Measurements from ENCODE around the gene SOBP. TPM values are rescaled to one million over a fixed set of nuclear protein-coding genes. Genes with fewer than 3 reads are reported as not detected.

SOBP gene
- polyA plus RNA-seq, 1 donor (not counting 4 experiments of a cell fraction or from before 2014, with no cell fraction given): not detected

- no peak for DNase-seq (ENCODE audit: low read depth, low spot score)
- no peaks in the 10 kb centered on the region for H3K36me3 ChIP-seq (ENCODE audit: control insufficient read depth in 2 of 2, extremely low read depth in 1 of 2, insufficient read depth in 2 of 2, low read length in 2 of 2)
- no peaks in the 10 kb centered on the region for H3K79me2 ChIP-seq (ENCODE audit: control insufficient read depth, insufficient read depth, low read length)
- H3K4me2 ChIP-seq (ENCODE audit: control insufficient read depth, extremely low read depth, insufficient read depth, low read depth, low read length): no peak overlapping the region
- no peaks in the 10 kb centered on the region for H3K27me3 ChIP-seq (ENCODE audit: control insufficient read depth, extremely low read depth, insufficient read depth, low read length)
- H3K4me1 ChIP-seq (ENCODE audit: control insufficient read depth, extremely low read depth, insufficient read depth, low read length): no peaks in the 10 kb centered on the region
- H2AFZ ChIP-seq (ENCODE audit: control insufficient read depth, low read length): no peak overlapping the region
- no peak for FAIRE-seq
- H4K20me1 ChIP-seq (ENCODE audit: control insufficient read depth, extremely low read depth, insufficient read depth, low read length): no peaks in the 10 kb centered on the region
- no peaks in the 10 kb centered on the region for H3K9me1 ChIP-seq (ENCODE audit: control insufficient read depth, extremely low read depth, insufficient read depth, low read length)
- no peak overlapping the region for H3K4me3 ChIP-seq (ENCODE audit: control insufficient read depth in 2 of 3, extremely low read depth in 1 of 3, insufficient read depth in 2 of 3, low read depth in 1 of 3, low read length in 3 of 3)
- no peaks in the 10 kb centered on the region for H3K9me3 ChIP-seq (ENCODE audit: control insufficient read depth, low read depth, low read length)
- no peak overlapping the region for H3K27ac ChIP-seq (ENCODE audit: control insufficient read depth, insufficient read depth, low read length)
- H3K9ac ChIP-seq (ENCODE audit: control insufficient read depth, extremely low read depth, insufficient read depth, low read length): no peak overlapping the region
- dilution Hi-C loops (cut with MboI; ENCODE audit: extremely low pct_ligation_motif_present, low sequenced_read_pairs): no loop called here
- TF ChIP-seq EZH2 (IDR thresholded peaks at IDR 0.05; ENCODE audit: low read length) (no peak), CTCF (optimal IDR thresholded peaks at IDR 0.05 in 1 of 3, IDR thresholded peaks at IDR 0.05 in 1 of 3, conservative IDR thresholded peaks at IDR 0.05 in 1 of 3; ENCODE audit: extremely low read depth in 1 of 3, insufficient read depth in 2 of 3, low read length in 3 of 3) (no peak)
These were observed 48.2 kb upstream of the SOBP start for GRCh38 chr6:107441682-107442081.

- dilution Hi-C loops (cut with MboI; ENCODE audit: extremely low pct_ligation_motif_present, low sequenced_read_pairs): no loop called here
- no peak overlapping the region for H3K27ac ChIP-seq (ENCODE audit: control insufficient read depth, insufficient read depth, low read length)
- H3K4me2 ChIP-seq (ENCODE audit: control insufficient read depth, extremely low read depth, insufficient read depth, low read depth, low read length): no peak overlapping the region
These were observed 46.8 kb upstream of the SOBP start for GRCh38 chr6:107442938-107443607.

More at GRCh38 chr6:107442938-107443607, 46.8 kb upstream of the SOBP start:
- DNase-seq (ENCODE audit: low read depth, low spot score): no peak
- no peaks in the 10 kb centered on the region for H3K79me2 ChIP-seq (ENCODE audit: control insufficient read depth, insufficient read depth, low read length)
- H3K4me1 ChIP-seq (ENCODE audit: control insufficient read depth, extremely low read depth, insufficient read depth, low read length): no peaks in the 10 kb centered on the region
- H3K4me3 ChIP-seq (ENCODE audit: control insufficient read depth in 2 of 3, extremely low read depth in 1 of 3, insufficient read depth in 2 of 3, low read depth in 1 of 3, low read length in 3 of 3): no peak overlapping the region
- no peaks in the 10 kb centered on the region for H3K27me3 ChIP-seq (ENCODE audit: control insufficient read depth, extremely low read depth, insufficient read depth, low read length)
- H3K9me3 ChIP-seq (ENCODE audit: control insufficient read depth, low read depth, low read length): no peaks in the 10 kb centered on the region
- H4K20me1 ChIP-seq (ENCODE audit: control insufficient read depth, extremely low read depth, insufficient read depth, low read length): no peaks in the 10 kb centered on the region
- H3K9me1 ChIP-seq (ENCODE audit: control insufficient read depth, extremely low read depth, insufficient read depth, low read length): no peaks in the 10 kb centered on the region
- TF ChIP-seq CTCF (optimal IDR thresholded peaks at IDR 0.05 in 1 of 3, IDR thresholded peaks at IDR 0.05 in 1 of 3, conservative IDR thresholded peaks at IDR 0.05 in 1 of 3; ENCODE audit: extremely low read depth in 1 of 3, insufficient read depth in 2 of 3, low read length in 3 of 3) (no peak), EZH2 (IDR thresholded peaks at IDR 0.05; ENCODE audit: low read length) (no peak)
- H3K9ac ChIP-seq (ENCODE audit: control insufficient read depth, extremely low read depth, insufficient read depth, low read length): no peak overlapping the region
- FAIRE-seq: no peak
- H3K36me3 ChIP-seq (ENCODE audit: control insufficient read depth in 2 of 2, extremely low read depth in 1 of 2, insufficient read depth in 2 of 2, low read length in 2 of 2): no peaks in the 10 kb centered on the region
- no peak overlapping the region for H2AFZ ChIP-seq (ENCODE audit: control insufficient read depth, low read length)
